ENCODE measurements around the gene ACER3.
"Not testable (repeated sequence)": the region's sequence is repeated elsewhere in the genome, so short reads cannot be mapped to it uniquely, and the experiment has no call there.

Gene ACER3

DNA sequence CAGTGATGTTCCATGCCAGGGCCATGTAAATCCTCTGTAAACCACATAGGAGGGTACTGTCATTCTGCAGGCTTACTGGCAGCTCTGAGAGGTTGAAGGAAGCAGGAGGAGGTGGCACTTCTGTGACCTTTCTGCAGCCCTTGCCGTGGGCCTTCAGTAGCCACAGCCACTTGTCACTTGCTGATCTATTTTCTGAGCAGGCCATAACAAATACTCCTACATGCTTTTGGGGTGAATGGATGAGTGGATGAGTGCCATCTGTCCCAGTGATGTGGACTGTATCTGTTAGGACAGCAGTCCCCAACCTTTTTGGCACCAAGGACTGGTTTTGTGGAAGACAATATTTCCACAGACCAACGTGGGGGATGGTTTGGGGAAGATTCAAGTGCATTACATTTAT is 183.6 kb downstream of the ACER3 start:
- DNase-seq = no peak

DNA sequence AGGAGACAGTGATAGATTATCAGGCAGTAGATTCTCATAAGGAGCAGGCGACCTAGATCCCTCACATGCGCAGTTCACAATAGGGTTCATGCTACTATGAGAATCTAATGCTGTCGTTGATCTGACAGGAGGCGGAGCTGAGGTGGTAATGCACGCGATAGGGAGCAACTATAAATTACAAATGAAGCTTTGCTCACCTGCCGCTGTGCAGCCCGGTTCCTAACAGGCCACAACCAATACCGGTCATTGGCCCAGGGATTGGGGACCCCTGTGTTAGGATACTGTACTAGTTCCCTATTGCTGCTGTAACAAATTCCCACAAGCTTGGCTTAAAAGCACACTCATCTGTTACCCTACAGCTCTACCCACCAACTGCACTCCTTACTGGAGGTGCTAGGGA is 184.2 kb downstream of the ACER3 start:
- DNase-seq = no peak

DNA sequence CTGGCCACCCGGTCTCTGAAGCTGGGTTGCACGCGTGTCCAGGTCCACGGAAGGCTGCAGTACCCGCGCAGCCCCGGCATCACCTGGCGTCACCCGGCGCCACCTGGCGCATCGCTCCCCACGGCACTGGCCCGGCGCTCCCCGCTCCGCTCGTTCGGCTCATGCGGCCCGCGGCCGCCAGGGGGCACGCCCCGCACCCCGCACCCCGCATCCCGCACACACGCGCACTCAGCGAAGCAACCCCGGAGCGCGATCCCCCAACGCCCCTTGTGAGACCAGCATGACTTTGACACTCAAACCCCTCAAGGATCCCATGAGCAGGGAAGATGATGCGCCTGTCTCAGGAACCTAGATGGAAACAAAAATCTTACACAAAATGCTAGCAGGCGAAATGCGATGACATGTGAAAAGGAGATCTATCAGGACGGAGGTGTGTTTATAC is 185.4 kb downstream of the ACER3 start:
- DNase-seq = peak; percentile 89

DNA sequence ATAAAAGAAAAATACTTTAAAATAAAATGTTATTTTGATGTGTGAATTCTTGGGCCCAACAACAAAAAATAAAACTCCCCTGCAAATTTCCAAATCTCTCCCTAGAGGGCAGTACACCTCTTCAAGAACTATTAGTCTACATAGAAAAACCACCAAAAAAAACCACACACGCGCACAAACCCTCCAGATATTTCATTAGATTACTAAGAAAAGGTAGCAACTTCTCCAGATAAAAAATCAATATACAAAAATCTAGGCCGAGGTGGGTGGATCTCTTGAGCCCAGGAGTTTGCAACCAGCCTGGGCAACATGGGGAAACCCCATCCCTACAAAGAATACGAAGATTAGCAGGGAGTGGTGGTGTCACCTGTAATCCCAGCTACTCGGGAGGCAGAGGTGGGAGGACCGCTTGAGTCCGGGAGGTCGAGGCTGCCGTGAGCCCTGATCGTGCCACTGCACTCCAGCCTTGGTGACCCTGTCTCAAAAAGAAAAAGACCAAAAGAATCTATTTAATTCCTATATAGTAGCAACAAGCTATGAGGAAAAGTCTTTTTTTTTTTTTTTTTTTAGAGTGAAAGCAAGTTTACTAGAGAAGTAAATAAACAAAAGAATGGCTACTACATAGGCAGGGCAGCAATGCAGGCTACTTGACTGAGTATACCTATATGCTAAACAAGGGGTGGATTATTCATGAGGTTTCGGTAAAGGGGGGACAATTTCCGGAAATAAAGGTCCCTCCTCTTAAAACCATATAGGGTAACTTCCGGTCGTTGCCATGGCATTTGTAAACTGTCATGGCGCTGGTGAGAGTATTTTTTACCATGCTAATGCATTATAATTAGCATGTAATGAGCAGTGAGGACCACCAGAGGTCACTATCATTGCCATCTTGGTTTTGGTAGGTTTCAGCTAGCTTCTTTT is 186.5 kb downstream of the ACER3 start:
- DNase-seq = peak; percentile 96

DNA sequence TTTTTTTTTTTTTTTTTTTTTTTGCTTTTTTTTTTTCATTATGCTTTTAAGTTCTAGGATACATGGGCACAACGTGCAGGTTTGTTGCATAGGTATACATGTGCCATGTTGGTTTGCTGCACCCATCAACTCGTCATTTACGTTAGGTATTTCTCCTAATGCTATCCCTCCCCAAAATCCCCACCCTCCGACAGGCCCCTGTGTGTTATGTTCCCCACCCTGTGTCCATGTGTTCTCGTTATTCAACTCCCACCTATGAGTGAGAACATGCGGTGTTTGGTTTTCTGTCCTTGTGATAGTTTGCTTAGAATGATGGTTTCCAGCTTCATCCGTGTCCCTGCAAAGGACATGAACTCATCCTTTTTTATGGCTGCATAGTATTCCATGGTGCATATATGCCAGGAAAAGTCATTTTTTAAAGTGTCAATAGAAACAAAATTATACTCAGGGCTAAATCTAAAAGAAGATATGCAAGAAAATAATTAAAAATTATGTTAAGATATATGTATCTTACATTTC is 187.3 kb downstream of the ACER3 start:
- not testable (repeated sequence) for DNase-seq

DNA sequence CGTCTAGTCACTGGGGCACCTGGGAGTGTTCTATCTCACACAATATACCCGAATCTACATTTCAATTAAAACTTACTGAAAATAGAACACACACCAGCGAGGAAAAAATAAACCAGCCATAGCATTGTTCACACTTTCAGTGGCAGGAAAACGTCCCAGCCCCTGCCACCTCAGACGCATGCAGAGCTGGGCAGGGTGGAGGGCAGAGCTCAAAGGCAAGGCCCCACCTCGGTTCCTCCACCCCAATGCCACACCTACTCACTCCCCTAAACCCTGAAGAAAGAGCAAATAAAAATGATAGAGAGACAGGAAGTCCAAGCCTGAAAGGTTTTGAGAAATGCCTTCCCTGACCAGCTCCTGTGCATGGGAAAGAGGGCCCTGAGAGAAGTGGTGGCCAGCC is 188.3 kb downstream of the ACER3 start:
- no peak for DNase-seq

DNA sequence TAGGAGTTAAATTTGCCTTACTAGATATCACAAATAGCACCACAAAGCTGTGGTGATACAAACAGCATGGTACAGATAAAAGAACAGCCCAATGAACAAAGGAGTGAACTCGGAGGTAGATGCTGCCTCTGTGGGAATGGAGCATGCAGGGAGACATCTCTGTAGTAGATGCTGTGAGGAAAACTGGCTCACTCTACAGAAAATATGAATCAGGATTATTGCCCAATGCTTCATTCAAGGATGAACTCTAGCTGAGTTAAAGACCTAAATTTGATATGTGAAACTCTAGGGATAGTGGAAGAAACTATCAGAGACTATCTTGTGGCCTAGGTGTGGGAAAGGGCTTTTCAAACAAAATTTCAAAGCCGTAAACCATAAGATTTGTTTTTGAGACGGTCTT is 190.8 kb downstream of the ACER3 start:
- DNase-seq = no peak

DNA sequence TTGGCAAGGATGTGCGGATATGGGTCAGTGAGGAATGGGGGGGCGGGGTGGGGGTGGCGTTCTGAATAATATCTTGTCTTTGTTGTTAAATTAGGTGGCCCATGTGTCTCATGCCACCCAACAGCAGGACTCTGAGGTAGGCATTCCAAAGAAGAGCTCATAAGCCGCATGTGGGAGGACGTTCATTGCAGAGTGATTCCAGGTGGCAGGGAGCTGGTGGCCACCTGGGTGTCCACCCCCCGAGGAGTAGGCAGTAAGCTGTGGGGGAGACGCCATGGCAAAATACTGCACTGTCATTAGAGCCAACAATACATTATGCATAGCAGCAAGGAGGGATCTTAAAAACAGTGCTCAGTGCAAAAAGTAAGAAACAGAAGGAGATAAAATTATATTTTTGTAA is 191.8 kb downstream of the ACER3 start:
- DNase-seq = no peak

DNA sequence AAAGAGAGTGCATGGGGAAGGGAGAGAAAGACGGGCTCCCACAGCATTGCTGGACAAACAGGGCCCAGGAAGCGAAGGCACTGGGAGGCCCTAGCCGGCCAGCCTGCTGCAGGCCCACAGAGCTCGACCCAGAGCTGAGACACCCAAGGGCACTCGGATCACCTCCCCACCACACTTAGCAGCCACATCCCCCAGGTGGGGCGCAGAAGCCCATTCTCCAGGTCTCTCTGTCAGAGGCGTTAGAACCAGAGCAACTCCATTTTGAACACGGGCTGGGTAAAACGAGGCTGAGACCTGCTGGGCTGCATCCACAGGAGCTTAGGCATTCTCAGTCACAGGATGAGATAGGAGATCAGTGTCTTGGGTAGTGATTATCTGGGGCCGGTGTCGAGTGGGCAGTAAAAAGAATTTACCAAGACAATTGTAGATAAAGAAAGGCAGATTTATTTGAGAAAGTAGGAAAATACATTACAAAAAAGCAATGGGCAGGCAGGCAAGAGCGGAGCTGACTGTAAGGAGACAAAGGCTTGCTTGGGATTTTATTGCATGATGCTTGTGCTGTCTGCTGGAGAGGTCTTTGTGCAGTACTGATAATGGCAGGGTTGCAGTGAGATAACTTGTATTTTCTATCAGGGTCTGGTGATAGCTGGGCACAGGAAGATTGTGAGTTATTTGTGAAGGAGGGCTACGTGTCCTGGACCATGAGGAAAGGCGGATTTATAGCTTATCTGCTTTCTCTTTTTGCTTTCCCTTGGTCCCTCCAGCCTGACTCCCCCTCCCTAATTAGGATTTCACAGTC is 192.7 kb downstream of the ACER3 start:
- no peak for DNase-seq

DNA sequence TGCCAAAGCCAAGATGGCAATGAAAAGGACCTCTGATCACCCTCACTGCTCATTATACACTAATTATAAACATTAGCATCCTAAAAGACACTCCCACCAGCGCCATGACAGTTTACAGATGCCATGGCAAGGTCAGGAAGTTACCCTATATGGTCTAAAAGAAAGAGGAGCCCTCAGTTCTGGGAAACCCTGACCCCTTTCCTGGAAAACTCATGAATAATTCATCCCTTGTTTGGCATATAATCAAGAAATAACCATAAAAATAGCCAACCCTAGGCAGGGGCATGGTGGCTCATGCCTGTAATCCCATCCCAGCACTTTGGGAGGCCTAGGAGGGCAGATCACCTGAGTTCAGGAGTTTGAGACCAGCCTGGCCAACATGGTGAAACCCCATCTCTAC is 193.4 kb downstream of the ACER3 start:
- no peak for DNase-seq

DNA sequence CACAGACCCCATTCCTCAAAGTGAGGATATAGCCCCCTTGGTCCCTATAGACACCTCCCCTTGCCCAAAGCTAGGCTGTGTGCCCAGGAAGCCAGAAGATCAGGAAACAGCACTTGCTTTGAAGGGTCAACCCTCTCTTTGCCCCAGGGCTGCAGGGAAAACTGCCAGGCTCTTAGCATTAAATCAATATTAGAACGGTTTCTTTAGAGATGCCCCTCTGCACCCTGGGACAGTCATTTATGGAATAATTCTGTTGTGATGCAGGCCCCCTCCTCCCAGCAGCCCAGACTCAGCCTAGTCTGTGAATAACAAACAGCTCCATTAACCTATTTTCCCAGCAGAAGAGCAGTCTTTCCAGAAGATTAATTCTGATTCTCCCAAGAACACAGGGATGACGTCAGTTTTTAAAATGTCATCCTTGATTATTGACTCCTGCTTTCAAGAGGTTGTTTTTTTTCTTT is 194.4 kb downstream of the ACER3 start:
- DNase-seq = no peak

DNA sequence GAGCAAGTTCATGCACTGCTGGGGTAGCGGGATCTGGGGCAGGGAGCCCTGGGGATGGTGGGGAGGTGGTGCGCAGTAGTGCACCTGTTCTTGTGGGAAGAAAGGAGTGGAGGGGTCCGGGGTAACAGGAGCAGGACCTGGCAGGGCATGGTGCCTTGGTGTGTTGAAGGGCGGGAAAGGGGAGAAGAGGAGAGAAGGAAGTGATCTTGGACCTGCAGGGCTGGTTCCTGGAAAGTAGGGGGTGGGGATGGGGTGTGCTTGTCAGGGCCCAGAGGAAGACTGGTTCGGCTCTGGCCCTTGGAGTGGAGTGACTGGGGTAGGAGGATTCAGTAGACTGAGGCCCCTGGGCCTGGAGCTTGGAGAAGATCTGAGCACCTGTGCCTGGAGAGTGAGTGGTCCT is 195.2 kb downstream of the ACER3 start:
- DNase-seq = no peak

DNA sequence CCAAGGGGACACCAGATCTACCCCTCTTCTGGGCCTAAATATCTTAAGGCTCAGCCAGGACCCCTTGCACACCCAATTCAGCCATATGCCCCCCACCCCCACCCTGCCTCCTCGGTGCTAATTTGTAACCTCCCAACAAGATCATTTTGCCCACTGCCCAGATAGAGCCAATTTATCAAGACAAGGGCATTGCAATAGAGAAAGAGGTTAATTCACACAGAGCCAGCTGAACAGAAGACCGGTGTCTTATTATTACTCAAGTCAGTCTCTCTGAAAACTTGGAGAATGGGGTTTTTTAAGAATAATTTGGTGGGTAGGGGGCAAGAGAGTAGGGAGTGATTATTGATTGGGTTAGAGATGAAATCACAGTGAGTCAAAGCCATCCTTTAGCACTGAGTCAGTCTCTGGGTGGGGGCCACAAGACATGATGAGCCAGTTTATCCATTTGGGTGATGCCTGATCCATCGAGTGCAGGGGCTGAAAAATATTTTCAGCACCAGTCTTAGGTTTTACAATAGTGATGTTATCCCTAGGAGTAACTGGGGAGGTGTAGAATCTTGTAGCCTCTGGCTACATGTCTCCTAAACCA is 196.2 kb downstream of the ACER3 start:
- no peak for DNase-seq

DNA sequence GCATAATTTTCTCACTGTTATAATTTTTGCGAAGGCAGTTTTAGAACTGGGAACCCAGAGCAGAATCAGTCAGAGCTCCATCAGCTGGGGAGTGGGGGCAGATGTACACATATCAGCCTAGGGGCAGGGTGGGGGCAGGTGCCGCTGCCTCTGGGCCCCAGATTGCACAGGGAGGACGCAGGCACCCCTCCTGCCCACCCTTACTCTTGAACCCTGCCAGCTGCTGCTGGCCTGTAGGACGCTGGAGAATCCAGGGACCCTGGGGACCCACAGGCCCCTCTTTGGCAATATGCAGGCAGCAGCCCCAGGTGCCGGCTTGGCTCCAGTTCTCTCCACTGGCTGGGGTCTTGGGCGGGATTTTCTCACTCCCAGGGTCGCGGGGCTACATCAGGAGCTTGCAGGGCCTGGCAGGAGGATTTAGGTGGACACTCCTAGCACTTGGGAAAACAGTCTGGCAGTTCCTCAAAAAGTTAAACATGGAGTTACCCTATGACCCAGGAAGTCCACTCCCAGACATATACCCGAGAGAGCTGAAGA is 197.3 kb downstream of the ACER3 start:
- DNase-seq = no peak

DNA sequence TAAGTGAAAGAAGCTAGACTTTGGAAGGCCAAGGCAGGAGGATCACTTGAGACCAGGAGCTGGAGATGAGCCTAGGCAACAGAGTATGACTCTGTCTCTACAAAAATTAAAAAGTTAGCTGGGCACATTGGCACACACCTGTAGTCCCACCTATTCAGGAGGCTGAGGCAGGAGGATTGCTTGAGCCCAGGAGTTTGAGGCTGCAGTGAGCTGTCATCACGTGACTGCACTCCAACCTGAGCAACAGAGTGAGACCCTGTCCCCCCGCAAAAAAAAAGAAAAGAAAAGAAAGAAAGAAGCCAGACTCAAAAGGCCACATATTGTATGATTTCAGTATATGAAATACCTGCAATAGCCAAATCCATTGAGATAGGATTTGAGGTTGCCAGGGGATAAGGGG is 198.2 kb downstream of the ACER3 start:
- no peak for DNase-seq

DNA sequence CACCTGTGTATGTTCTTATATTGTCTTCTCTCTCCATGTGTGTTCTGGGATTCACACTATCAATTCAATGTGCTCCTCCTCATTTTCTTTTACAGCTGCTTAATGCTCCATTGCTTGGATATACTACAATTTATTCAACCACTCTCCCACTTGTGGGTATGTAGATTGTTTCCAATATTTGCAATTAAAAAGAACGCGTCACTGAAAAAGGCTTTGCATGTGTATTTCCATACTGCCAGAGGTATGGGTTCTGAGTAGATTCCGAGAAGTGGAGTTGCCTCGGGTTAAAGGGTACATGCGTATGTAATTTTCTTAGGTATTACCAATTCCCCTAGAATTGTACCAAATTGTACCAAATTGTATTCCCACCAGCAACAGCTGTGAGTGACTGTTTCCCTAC is 199.1 kb downstream of the ACER3 start:
- DNase-seq = no peak

DNA sequence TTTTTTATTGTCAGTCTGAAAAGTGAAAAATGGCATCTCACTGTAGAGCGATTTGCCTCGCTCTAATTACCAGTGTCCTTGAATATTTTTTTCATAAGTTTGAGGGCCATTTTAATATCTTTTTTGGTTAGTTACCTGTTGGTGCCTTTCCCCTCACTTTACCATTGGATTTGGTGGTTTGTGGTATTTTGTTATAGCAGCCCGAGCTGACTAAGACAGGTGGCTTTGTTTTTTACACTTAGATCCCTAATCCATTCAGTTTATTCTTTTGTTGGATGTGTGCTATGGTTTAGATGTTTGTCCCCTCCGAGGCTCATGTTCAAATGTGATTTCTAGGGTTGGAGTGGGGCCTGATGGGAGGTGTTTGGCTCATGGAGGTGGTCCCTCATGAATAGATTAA is 199.5 kb downstream of the ACER3 start:
- no peak for DNase-seq

DNA sequence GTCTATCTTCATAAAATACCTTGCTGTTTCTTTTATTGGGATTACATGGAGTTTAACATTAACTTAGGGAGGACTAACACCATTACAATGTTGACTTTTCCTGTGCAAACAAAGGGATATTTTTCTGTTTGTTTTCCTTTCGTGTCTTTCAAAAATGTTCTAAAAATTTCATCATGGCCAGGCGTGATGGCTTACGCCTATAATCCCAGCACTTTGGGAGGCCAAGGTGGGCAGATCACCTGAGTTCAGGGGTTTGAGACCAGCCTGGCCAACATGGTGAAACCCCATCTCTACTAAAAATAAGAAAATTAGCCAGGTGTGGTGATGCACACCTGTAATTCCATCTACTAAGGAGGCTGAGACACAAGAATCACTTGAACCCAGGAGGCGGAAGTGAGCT is 200.5 kb downstream of the ACER3 start:
- DNase-seq = not testable (repeated sequence)

DNA sequence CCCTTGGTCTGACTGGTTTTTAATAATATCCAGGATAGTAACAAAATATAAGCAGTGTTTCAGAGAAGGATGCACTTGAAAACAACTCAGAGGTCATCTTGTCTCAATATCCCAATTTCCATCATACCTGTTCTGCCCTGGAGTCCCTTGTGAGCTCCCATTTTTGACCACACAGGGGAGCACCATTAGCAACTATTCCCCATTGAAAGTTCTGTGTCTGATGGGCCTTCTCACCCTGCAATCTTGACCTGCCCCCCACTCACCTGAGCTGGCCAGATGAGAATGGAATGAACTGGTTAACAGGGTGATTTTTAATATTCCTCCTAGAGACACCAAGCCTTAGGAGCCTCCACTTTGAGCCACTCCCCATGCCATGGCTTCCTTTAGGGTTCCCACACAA is 202.2 kb downstream of the ACER3 start:
- no peak for DNase-seq

DNA sequence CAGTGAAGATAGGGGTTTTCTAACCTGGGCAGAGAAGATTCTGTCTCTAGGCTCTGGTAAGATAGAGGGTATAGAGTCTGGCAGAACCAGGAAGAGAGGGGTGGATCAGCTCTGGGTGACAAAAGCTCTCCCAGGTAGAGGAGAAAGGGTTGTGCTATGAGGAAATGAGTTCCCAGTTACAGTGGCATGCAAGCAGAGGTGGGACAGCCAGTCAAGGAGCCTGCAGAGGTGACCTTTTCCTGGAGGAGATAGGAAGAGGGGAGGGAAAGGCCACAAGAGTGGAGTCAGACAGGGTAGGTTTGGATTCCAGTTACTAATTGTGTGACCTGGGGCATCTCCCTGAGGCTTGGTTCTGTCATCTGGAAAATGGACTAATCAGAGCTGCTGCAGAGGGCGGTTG is 202.7 kb downstream of the ACER3 start:
- DNase-seq = no peak

DNA sequence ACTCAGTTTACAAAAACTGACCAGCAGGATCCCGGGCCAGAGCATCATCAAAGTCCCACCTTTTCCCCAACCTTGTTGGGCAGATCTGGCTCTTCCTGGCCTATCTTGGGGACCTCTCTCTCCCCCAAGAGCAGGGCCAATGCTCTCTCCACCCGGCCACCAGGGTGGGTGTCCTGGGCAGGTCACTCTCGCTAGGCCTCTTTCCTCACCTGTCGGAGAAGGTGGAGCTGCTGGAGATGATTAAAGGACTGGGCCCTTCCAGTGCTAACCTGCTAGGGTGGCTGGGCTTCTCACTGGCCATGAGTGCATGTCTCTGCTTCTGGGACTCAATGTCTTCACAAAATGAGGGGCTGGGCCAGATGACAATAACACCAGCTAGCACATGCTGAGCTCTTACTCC is 203.1 kb downstream of the ACER3 start:
- no peak for DNase-seq

DNA sequence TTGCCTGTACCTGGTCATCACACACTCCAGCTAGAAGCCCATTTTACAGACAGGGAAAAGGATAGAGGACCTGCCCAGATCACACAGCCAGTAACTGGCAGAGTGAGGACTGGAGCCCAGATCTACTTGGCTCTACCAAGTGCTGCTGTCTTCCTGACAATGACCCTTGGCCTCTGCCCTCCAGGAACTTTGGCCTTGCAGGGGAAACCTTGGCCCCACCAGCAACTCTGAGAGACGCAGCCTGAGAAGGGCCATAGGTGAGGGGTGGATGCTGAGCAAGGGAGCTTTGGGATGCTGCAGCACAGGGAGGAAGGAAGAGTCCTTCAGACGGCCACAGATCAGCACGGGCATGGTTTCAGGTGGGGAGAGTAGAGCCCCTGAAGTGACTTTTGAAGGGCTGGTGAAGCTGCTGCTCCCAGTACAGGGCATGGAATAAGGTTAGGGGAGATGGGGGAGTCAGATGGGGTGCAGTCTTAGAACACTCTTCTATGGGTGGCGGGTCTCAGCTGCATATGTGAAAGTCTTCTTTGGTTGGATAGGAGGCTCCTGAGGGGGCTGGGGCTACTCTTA is 204.0 kb downstream of the ACER3 start:
- no peak for DNase-seq

DNA sequence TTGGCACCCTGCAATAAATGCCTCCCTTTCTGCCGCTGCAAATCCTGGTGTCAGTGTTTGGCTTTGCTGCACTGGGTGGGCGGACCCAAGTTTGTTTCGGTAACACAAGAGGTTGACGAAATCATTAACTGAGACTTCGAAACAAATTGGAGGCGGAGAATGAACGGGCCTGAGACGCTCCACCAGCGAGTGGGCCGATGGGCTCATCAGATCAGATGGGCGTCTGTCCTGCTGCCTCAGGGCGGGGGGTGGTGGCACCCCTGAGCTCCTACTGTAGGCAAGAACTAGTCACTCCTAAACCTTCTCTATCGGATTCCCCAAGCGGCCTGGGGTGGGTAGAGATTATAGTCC is 205.1 kb downstream of the ACER3 start:
- no peak for DNase-seq
